H1 (cell line): Measurements from ENCODE around the gene SCYL1. TPM values are rescaled to one million over a fixed set of nuclear protein-coding genes. Genes with fewer than 3 reads are reported as not detected.

Experiments
- CTCF ChIA-PET: fragments of 300-600 bp; sonication (Branson Sonifier 250); formaldehyde crosslinking; loops from one replicate; lab custom pipeline; 2021; ENCODE audit not compliant: partially characterized antibody; lab: Charles Lee
- POLR2A ChIA-PET: fragments of 300-600 bp; sonication (Branson Sonifier 250); formaldehyde crosslinking; loops from one replicate; lab custom pipeline; 2021; ENCODE audit warnings: inconsistent platforms; ENCODE audit not compliant: partially characterized antibody; lab: Charles Lee
- DNase-seq, 2 experiments: peaks; one replicate each; pipeline versions ENCODE4 v3.0.0 to v3.0.0-alpha.2; 2010 to 2022; ENCODE audit warnings: low spot score in 2 of 2, low read depth in 1 of 2, mixed read lengths in 1 of 2
- FAIRE-seq: peaks from 2 replicates; lab custom pipeline; 2011; peaks lifted over from hg19 to GRCh38; lab: Jason Lieb, UNC
- H2AFZ ChIP-seq: 2 replicates; pipeline ENCODE4 v1.8.1; 2012; ENCODE audit warnings: low read length, inconsistent platforms
- H2AK5ac ChIP-seq: 2 replicates; pipeline ENCODE4 v1.6.1; 2013; ENCODE audit warnings: low read depth, low read length
- H2BK120ac ChIP-seq: replicated peaks from 2 replicates; pipeline ENCODE3; 2013; ENCODE audit warnings: low read depth, low read length, inconsistent platforms
- H2BK12ac ChIP-seq: 2 replicates; pipeline ENCODE4 v1.6.1; 2013; ENCODE audit warnings: low read depth, low read length
- H2BK15ac ChIP-seq: 2 replicates; pipeline ENCODE4 v1.6.1; 2013; ENCODE audit warnings: low read length
- H2BK20ac ChIP-seq: 2 replicates; pipeline ENCODE4 v1.6.1; 2013; ENCODE audit warnings: low read length
- H2BK5ac ChIP-seq: 2 replicates; pipeline ENCODE4 v1.6.1; 2013; ENCODE audit warnings: low read depth, low read length
- H3K14ac ChIP-seq: 2 replicates; pipeline ENCODE4 v1.6.1; 2013; ENCODE audit warnings: inconsistent platforms; ENCODE audit not compliant: insufficient read length
- H3K18ac ChIP-seq: 2 replicates; pipeline ENCODE4 v1.6.1; 2013; ENCODE audit warnings: low read length; ENCODE audit errors: extremely low read depth
- H3K23ac ChIP-seq: 2 replicates; pipeline ENCODE4 v1.6.1; 2013; ENCODE audit warnings: inconsistent platforms; ENCODE audit not compliant: insufficient read length
- H3K23me2 ChIP-seq: 2 replicates; pipeline ENCODE4 v1.6.1; 2013; ENCODE audit warnings: low read depth, low read length
- H3K27ac ChIP-seq: 2 replicates; pipeline ENCODE4 v1.6.1; 2011; ENCODE audit warnings: low read depth, low read length, inconsistent platforms
- H3K27me3 ChIP-seq, 4 experiments: replicated peaks in 1 of 4; 1 replicate in 1 of 4; 2 replicates in 3 of 4; pipeline versions ENCODE4 v1.6.1 to v1.8.1; 2011 to 2013; ENCODE audit warnings: low read length in 3 of 4, mild to moderate bottlenecking in 3 of 4, inconsistent platforms in 2 of 4, mixed read lengths in 2 of 4, moderate library complexity in 1 of 4; ENCODE audit not compliant: control insufficient read depth in 3 of 4, insufficient read depth in 3 of 4; ENCODE audit errors: extremely low read depth in 1 of 4
- H3K36me3 ChIP-seq, 4 experiments: 2 replicates each; pipeline versions ENCODE4 v1.6.1 to v1.8.1; 2011 to 2013; ENCODE audit warnings: mild to moderate bottlenecking in 4 of 4, low read length in 3 of 4, moderate library complexity in 2 of 4, control low read depth in 1 of 4, inconsistent platforms in 1 of 4; ENCODE audit not compliant: insufficient read depth in 4 of 4, control insufficient read depth in 2 of 4
- H3K4ac ChIP-seq: replicated peaks from 2 replicates; pipeline ENCODE3; 2013; ENCODE audit warnings: low read length, low read depth, mixed read lengths, inconsistent platforms; ENCODE audit not compliant: insufficient read length
- H3K4me1 ChIP-seq, 4 experiments: replicated peaks in 1 of 4; 1 replicate in 1 of 4; 2 replicates in 3 of 4; pipeline versions ENCODE4 v1.6.1 to v1.8.1; 2011 to 2013; ENCODE audit warnings: low read length in 3 of 4, inconsistent platforms in 2 of 4, mixed read lengths in 1 of 4; ENCODE audit not compliant: insufficient read depth in 4 of 4, control insufficient read depth in 3 of 4
- H3K4me2 ChIP-seq, 2 experiments: 2 replicates each; pipeline versions ENCODE4 v1.6.1 to v1.8.1; 2011 to 2013; ENCODE audit warnings: low read depth in 2 of 2, low read length in 2 of 2, control low read depth in 1 of 2, inconsistent platforms in 1 of 2, mild to moderate bottlenecking in 1 of 2; ENCODE audit not compliant: insufficient read depth in 1 of 2
- H3K4me3 ChIP-seq, 4 experiments: fragments of 200-600, 300-600 bp in 1 of 4; sonication (generic), shearing (Covaris generic), sonication (Bioruptor Twin) in 1 of 4; 2 replicates each; pipeline versions ENCODE4 v1.5.1 to v1.8.1; 2011 to 2016; ENCODE audit warnings: low read length in 4 of 4, low read depth in 3 of 4, control low read depth in 2 of 4, inconsistent platforms in 2 of 4, mild to moderate bottlenecking in 2 of 4, mixed read lengths in 1 of 4, moderate library complexity in 1 of 4; ENCODE audit not compliant: insufficient read depth in 2 of 4; ENCODE audit errors: extremely low read depth in 1 of 4
- H3K56ac ChIP-seq: replicated peaks from 2 replicates; pipeline ENCODE3; 2013; ENCODE audit warnings: low read depth, mild to moderate bottlenecking, mixed read lengths, low read length, inconsistent platforms; ENCODE audit not compliant: insufficient read length
- H3K79me1 ChIP-seq: 2 replicates; pipeline ENCODE4 v1.6.1; 2013; ENCODE audit warnings: low read depth, low read length, control low read depth
- H3K79me2 ChIP-seq, 2 experiments: 2 replicates each; pipeline versions ENCODE4 v1.6.1 to v1.8.1; 2012 to 2013; ENCODE audit warnings: low read length in 2 of 2, mild to moderate bottlenecking in 2 of 2, inconsistent platforms in 1 of 2; ENCODE audit not compliant: insufficient read depth in 2 of 2, control insufficient read depth in 1 of 2
- H3K9ac ChIP-seq, 4 experiments: replicated peaks in 1 of 4; 1 replicate in 1 of 4; 2 replicates in 3 of 4; pipeline versions ENCODE4 v1.6.1 to v1.8.1; 2011 to 2013; ENCODE audit warnings: low read depth in 3 of 4, low read length in 3 of 4, control low read depth in 2 of 4, mild to moderate bottlenecking in 2 of 4, moderate library complexity in 2 of 4, inconsistent platforms in 1 of 4; ENCODE audit errors: extremely low read depth in 1 of 4
- H3K9me3 ChIP-seq, 2 experiments: 2 replicates each; pipeline versions ENCODE4 v1.6.1 to v1.8.1; 2012 to 2013; ENCODE audit warnings: mild to moderate bottlenecking in 2 of 2, moderate library complexity in 2 of 2, control low read depth in 1 of 2, inconsistent platforms in 1 of 2, low read depth in 1 of 2, low read length in 1 of 2, mixed read lengths in 1 of 2; ENCODE audit not compliant: insufficient read depth in 2 of 2
- H4K20me1 ChIP-seq, 2 experiments: replicated peaks in 1 of 2; 2 replicates each; pipeline versions ENCODE3 to v1.8.1; 2011 to 2013; ENCODE audit warnings: inconsistent platforms in 2 of 2, low read length in 2 of 2, mild to moderate bottlenecking in 1 of 2; ENCODE audit not compliant: insufficient read depth in 2 of 2, control insufficient read depth in 1 of 2
- H4K5ac ChIP-seq: 2 replicates; pipeline ENCODE4 v1.6.1; 2013; ENCODE audit warnings: low read length, low read depth, mixed read lengths, inconsistent platforms; ENCODE audit not compliant: insufficient read length
- H4K8ac ChIP-seq: 2 replicates; pipeline ENCODE4 v1.8.0; 2013; ENCODE audit warnings: mild to moderate bottlenecking, moderate library complexity, low read length, inconsistent platforms; ENCODE audit not compliant: insufficient read depth; ENCODE audit errors: extremely low read depth
- H4K91ac ChIP-seq: replicated peaks from 2 replicates; pipeline ENCODE3; 2013; ENCODE audit warnings: low read length, mixed read lengths, inconsistent platforms; ENCODE audit not compliant: insufficient read length
- CBX8 ChIP-seq: fragments of 300-800, 300-1000 bp; sonication (generic); IDR thresholded peaks from 2 replicates; pipeline ENCODE4 v1.7.1; 2016; ENCODE audit warnings: low read depth, low read length, borderline replicate concordance
- EGR1 ChIP-seq: IDR thresholded peaks from 2 replicates; pipeline ENCODE4 v1.6.1; 2011; ENCODE audit warnings: low read depth, low read length, borderline replicate concordance
- EZH2 ChIP-seq: fragments of 200-600 bp; sonication (generic); IDR thresholded peaks from 2 replicates; pipeline ENCODE4 v1.7.1; 2012; ENCODE audit warnings: low read depth, mild to moderate bottlenecking, moderate library complexity, low read length, inconsistent platforms; ENCODE audit not compliant: severe bottlenecking
- GABPA ChIP-seq: IDR thresholded peaks from 2 replicates; pipeline ENCODE4 v1.6.1; 2011; ENCODE audit warnings: mild to moderate bottlenecking, low read length, moderate library complexity, borderline replicate concordance; ENCODE audit not compliant: insufficient read depth
- SIRT6 ChIP-seq: IDR thresholded peaks from one replicate; pipeline ENCODE4 v1.7.1; 2012; ENCODE audit warnings: low read length, inconsistent platforms
- ZNF274 ChIP-seq: IDR thresholded peaks from 2 replicates; pipeline ENCODE4 v1.7.0; 2012; ENCODE audit warnings: low read length, borderline replicate concordance; ENCODE audit errors: extremely low read depth
- WGBS, 2 experiments: shearing (Covaris generic) in 1 of 2; methylation state at CpG; one replicate each; pipeline versions ENCODE4 v1.1.6 to v1.1.7; 2013 to 2015; ENCODE audit warnings: low lambda C conversion rate in 2 of 2, mixed read lengths in 2 of 2, inconsistent platforms in 1 of 2, low coverage in 1 of 2, missing lambda C conversion rate in 1 of 2; ENCODE audit not compliant: insufficient replicate concordance in 2 of 2, insufficient coverage in 1 of 2, insufficient read length in 1 of 2; ENCODE audit errors: extremely low coverage in 1 of 2, missing lambda C conversion rate in 1 of 2; 5-methylcytosine and 5-hydroxymethylcytosine counted together
- polyA plus RNA-seq, 7 experiments: library from polyadenylated mRNA; depleted of rRNA in 3 of 7; stranded (reverse) in 5 of 7; unstranded in 2 of 7; fragments of >200 nt in 5 of 7; fragments of 200-250 nt in 2 of 7; gene quantifications; 1 replicate in 5 of 7; 2 replicates in 1 of 7; 4 replicates in 1 of 7; pipeline versions ENCODE4 v1.2.1 to v1.2.3, GENCODE V29; 2011 to 2013; ENCODE audit warnings: missing spikeins in 2 of 7, mixed read lengths in 2 of 7
- total RNA-seq: library from RNA; stranded (reverse); fragmentation: NEBNext Ultra II Directional; extraction: Animal tissue kit (Norgen Biotek cat#: 25700); gene quantifications from 2 replicates; pipeline ENCODE4 v1.2.1, GENCODE V29; 2021

Gene SCYL1
- total and polyA plus RNA-seq, 2 of the 8 experiments (the other 6 are each of a cell fraction or from before 2014, with no cell fraction given): 59.8 to 77.7 TPM

- Histone ChIP-seq H2BK20ac (peak overlapping the region; percentile 61; the same call in 1 of the 2 replicates), H4K91ac (peak overlapping the region; percentile 69), H4K8ac (peak overlapping the region; percentile 90), H3K9me3 (no peaks in the 10 kb centered on the region), H3K14ac (no peak overlapping the region), H2AK5ac (peak overlapping the region; percentile 39; the same call in 1 of the 2 replicates), H3K18ac (peak overlapping the region; percentile 83; the same call in 1 of the 2 replicates), H3K79me1 (no peaks in the 10 kb centered on the region), H3K23me2 (peaks cover 4% of the 10 kb centered on the region; the same call in 1 of the 2 replicates), H2BK120ac (peak overlapping the region; percentile 29), H3K79me2 (no peaks in the 10 kb centered on the region), H4K5ac (no peak overlapping the region), H3K56ac (no peak overlapping the region), H4K20me1 (no peaks in the 10 kb centered on the region), H3K27ac (no peak overlapping the region), H3K4ac (no peak overlapping the region), H3K27me3 (peaks cover 0 to 30% (median 20%) of the 10 kb centered on the region in 4 experiments; a peak in 5 of 7 replicates), H3K4me2 (peak overlapping the region; percentile 62 to 84), H3K23ac (no peak overlapping the region), H3K36me3 (no peaks in the 10 kb centered on the region), H3K4me3 (peak overlapping the region; percentile 32 to 77 (median 44); a peak in 7 of 8 replicates), H2BK15ac (peak overlapping the region; percentile 6; the same call in 1 of the 2 replicates), H2BK12ac (peak overlapping the region; percentile 84; the same call in 1 of the 2 replicates), H3K9ac (no peak overlapping the region), H3K4me1 (peaks cover 0 to 47% (median 36%) of the 10 kb centered on the region in 4 experiments; a peak in 6 of 7 replicates), H2AFZ (peak overlapping the region; percentile 36; the same call in 1 of the 2 replicates), H2BK5ac (no peak overlapping the region; the same call in 1 of the 2 replicates)
- ChIA-PET POLR2A (interaction anchor here (0.7 to 4.2 kb wide), 9 partner anchors 11 to 161 kb away, joined by 3 to 29 read pairs (median 4); partner anchors contain the start of genes FAM89B, MALAT1, RNASEH2C and SCYL1), CTCF (interaction anchor here (0.7 to 16.3 kb wide), 9 partner anchors 13 to 480 kb away, joined by 3 to 284 read pairs (median 4); partner anchors contain the start of genes EHBP1L1, FAM89B, KCNK7 and ZNRD2)
- no peak for FAIRE-seq
- no peak for DNase-seq
- 51% methylated on average over 17 of the region's 19 CpGs; no CpG with 5 or more reads in 1 of the 2 experiments for WGBS, 2 experiments
- TF ChIP-seq EGR1: no peak
- no peak for TF ChIP-seq EZH2
- TF ChIP-seq CBX8: no peak
- no peak for TF ChIP-seq GABPA
- TF ChIP-seq ZNF274: no peak
- no peak for TF ChIP-seq SIRT6
Observed at GRCh38 chr11:65558930-65559509, 34.1 kb downstream of the SCYL1 start.
